KBM-7 (cell line): ENCODE measurements around the gene OR2A2.

ENCODE experiments used
- DNase-seq: peaks from one replicate; pipeline ENCODE4 v3.0.0-alpha.2; 2015
- in situ Hi-C: fragments of 300-500 bp; cut with MboI; formaldehyde crosslinking; loops from 2 replicates; pipeline ENCODE4 v1.14.3; 2020; ENCODE audit warnings: low sequenced_read_pairs, low pct_unique_long_range_greater_than_20kb, mixed read lengths

Gene OR2A2

DNA sequence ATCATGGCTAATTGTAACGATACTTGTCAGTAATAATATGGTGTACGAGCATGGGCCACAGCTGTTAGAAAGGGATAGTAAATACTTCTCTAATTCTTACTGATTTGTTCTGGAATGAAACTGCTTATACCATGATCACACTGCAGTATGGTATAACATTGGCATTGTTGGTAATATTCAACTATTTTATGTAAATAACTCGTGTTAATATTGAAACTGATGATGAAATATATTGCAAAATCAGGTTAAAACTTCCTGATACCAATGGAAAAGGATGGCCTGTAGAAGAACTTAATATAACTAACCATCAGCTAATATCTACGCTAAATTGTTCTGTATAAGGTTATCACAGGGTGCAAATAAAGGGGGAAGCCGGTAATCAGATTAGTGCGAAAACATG lies 23.9 kb downstream of the OR2A2 start:
- no peak for DNase-seq
- in situ Hi-C loops: no loop called here

GRCh38 chr7:144134116-144134515 lies 24.7 kb downstream of the OR2A2 start:
- in situ Hi-C loops: no loop called here
- no peak for DNase-seq

DNA sequence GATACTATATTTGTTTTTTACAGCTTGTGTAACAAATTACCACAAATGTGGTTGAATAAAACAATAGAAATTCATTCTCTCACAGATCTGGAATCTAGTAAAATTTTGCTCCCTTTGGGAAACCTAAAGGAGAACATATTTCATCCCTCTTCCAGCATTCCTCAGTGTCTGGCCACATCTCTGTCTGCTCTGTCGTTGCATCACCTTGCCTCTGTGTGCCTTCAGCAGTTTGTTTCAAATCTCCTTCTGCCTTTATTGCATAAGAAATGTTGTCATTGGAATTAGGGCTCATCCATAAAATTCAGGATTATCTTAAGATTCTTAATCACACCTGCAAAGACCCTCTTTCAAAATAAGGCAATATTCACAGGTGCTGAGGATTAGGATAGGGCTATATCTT lies 28.1 kb downstream of the OR2A2 start:
- in situ Hi-C loops: no loop called here
- no peak for DNase-seq

DNA sequence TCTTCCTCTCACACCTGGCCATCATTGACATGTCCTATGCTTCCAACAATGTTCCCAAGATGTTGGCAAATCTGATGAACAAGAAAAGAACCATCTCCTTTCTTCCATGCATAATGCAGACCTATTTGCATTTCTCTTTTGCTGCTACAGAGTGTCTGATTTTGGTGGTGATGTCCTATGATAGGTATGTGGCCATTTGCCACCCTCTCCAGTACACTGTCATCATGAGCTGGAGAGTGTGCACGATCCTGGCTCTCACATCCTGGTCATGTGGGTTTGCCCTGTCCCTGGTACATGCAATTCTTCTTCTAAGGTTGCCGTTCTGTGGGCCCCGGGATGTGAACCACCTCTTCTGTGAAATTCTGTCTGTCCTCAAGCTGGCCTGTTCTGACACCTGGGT lies 32.8 kb downstream of the OR2A2 start:
- DNase-seq: no peak
- in situ Hi-C loops: no loop called here

- in situ Hi-C loops: no loop called here
- no peak for DNase-seq
Observed at GRCh38 chr7:144144426-144144825, 35.0 kb downstream of the OR2A2 start.

GRCh38 chr7:144148224-144148827 lies 38.9 kb downstream of the OR2A2 start:
- in situ Hi-C loops: no loop called here
- DNase-seq: no peak

GRCh38 chr7:144158861-144159260 lies 49.5 kb downstream of the OR2A2 start:
- in situ Hi-C loops: no loop called here
- DNase-seq: no peak
